ENCODE data around the gene TUBB2B. TPM values are rescaled to one million over a fixed set of nuclear protein-coding genes. Genes with fewer than 3 reads are reported as not detected.
"Not testable (repeated sequence)": the region's sequence is repeated elsewhere in the genome, so short reads cannot be mapped to it uniquely, and the experiment has no call there.

TUBB2B gene
- total RNA-seq, 1 donor from 2014 or later, result 287 TPM

- Histone ChIP-seq H3K27me3 (ENCODE audit: control insufficient read depth, insufficient read depth, low read length) (no peaks in the 10 kb centered on the region), H3K4me3 (ENCODE audit: low read depth, low read length) (no peak overlapping the region), H3K36me3 (ENCODE audit: control insufficient read depth, insufficient read depth, low read length) (no peaks in the 10 kb centered on the region)
- no peak for DNase-seq (ENCODE audit: low read depth)
- TF ChIP-seq CTCF (IDR thresholded peaks at IDR 0.05; ENCODE audit: insufficient read depth, low read length, poor library complexity, severe bottlenecking), result no peak
Measured at GRCh38 chr6:3190779-3191178, 36.7 kb downstream of the TUBB2B start.

GRCh38 chr6:3190056-3190455 is 37.4 kb downstream of the TUBB2B start:
- DNase-seq (ENCODE audit: low read depth), result no peak
- no peak overlapping the region for H3K4me3 ChIP-seq (ENCODE audit: low read depth, low read length)
- H3K36me3 ChIP-seq (ENCODE audit: control insufficient read depth, insufficient read depth, low read length), result no peaks in the 10 kb centered on the region
- H3K27me3 ChIP-seq (ENCODE audit: control insufficient read depth, insufficient read depth, low read length), result no peaks in the 10 kb centered on the region
- TF ChIP-seq CTCF (IDR thresholded peaks at IDR 0.05; ENCODE audit: insufficient read depth, low read length, poor library complexity, severe bottlenecking), result no peak

DNA sequence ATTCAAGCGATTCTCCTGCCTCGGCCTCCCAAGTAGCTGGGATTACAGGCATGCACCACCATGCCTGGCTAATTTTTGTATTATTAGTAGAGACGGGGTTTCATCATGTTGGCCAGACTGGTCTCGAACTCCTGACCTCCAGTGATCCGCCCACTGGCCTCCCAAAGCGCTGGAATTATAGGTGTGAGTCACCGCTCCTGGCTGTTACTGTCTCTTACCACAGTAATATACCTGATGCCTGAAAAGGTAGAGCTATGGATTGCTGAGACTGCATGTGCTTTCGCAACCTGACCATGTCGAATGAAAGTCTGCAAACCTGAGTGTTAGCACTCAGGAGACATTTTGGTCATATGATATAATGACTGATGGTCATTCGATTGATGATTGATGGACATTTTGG is 38.3 kb downstream of the TUBB2B start:
- DNase-seq (ENCODE audit: low read depth); H3K27me3 ChIP-seq (ENCODE audit: control insufficient read depth, insufficient read depth, low read length); H3K4me3 ChIP-seq (ENCODE audit: low read depth, low read length); H3K36me3 ChIP-seq (ENCODE audit: control insufficient read depth, insufficient read depth, low read length): not testable (repeated sequence)

DNA sequence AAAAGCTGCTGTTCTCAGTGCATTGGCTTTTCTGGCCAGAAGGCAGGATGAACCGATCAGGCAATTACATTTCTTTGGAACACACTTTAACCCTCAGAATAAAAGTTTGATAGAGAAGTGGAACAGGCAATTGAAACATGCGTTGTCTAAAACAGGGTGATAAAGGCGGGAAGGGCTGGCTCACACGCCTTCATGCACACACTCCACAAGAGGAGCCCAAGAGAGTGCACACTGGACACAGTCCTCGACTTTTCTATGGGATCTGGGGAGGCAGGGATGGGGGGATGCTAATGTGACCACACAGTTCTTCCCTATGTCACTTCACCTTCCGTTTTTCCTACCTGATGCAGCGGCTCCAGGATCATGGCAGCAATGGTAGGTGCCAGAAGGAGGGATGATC is 39.2 kb downstream of the TUBB2B start:
- no peak for DNase-seq (ENCODE audit: low read depth)
- TF ChIP-seq CTCF (IDR thresholded peaks at IDR 0.05; ENCODE audit: insufficient read depth, low read length, poor library complexity, severe bottlenecking), result no peak
- H3K4me3 ChIP-seq (ENCODE audit: low read depth, low read length), result no peak overlapping the region
- H3K27me3 ChIP-seq (ENCODE audit: control insufficient read depth, insufficient read depth, low read length), result no peaks in the 10 kb centered on the region
- no peaks in the 10 kb centered on the region for H3K36me3 ChIP-seq (ENCODE audit: control insufficient read depth, insufficient read depth, low read length)

DNA sequence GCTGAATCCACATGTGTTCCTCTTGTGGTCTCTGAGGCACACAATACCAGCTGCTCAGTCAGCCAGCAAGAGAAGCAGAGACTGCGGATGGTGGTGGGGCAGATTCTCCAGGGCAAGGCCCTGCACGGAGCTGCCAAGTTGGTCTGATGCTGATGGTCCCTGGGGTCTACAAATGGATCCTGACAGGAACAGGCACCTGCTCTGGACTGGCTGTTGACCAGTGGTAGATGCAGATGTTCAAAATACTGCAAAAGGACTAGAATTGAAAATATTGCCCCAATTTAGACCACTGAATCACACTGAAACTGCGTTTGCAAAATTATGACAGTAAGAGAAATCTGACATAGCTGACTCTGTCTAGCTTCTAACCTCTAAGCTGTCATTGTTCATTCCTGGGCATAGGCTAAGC is 40.5 kb downstream of the TUBB2B start:
- Histone ChIP-seq H3K27me3 (ENCODE audit: control insufficient read depth, insufficient read depth, low read length) (no peaks in the 10 kb centered on the region), H3K36me3 (ENCODE audit: control insufficient read depth, insufficient read depth, low read length) (no peaks in the 10 kb centered on the region), H3K4me3 (ENCODE audit: low read depth, low read length) (no peak overlapping the region)
- DNase-seq (ENCODE audit: low read depth), result no peak
- no peak for TF ChIP-seq CTCF (IDR thresholded peaks at IDR 0.05; ENCODE audit: insufficient read depth, low read length, poor library complexity, severe bottlenecking)

- no peak for TF ChIP-seq CTCF (IDR thresholded peaks at IDR 0.05; ENCODE audit: insufficient read depth, low read length, poor library complexity, severe bottlenecking)
- DNase-seq (ENCODE audit: low read depth), result no peak
- no peaks in the 10 kb centered on the region for H3K36me3 ChIP-seq (ENCODE audit: control insufficient read depth, insufficient read depth, low read length)
- no peaks in the 10 kb centered on the region for H3K27me3 ChIP-seq (ENCODE audit: control insufficient read depth, insufficient read depth, low read length)
- H3K4me3 ChIP-seq (ENCODE audit: low read depth, low read length), result no peak overlapping the region
Measured at GRCh38 chr6:3183066-3183465, 44.4 kb downstream of the TUBB2B start.

Data from kidney epithelial cell (primary cell).